Nephron progenitor cell (in vitro differentiated cells): ENCODE results near the gene GNA12.

Source experiments
- DNase-seq: peaks from one replicate; pipeline ENCODE4 v3.0.0; 2021
- H3K27ac Mint-ChIP-seq: 2 replicates; pipeline ENCODE4 v1.8.0; 2021; ENCODE audit warnings: mild to moderate bottlenecking, moderate library complexity, mixed read lengths
- H3K27me3 Mint-ChIP-seq: 2 replicates; pipeline ENCODE4 v1.8.0; 2021; ENCODE audit warnings: mild to moderate bottlenecking, low read depth, mixed read lengths; ENCODE audit not compliant: poor library complexity
- H3K36me3 Mint-ChIP-seq: 2 replicates; pipeline ENCODE4 v1.8.0; 2021; ENCODE audit warnings: low read depth, mixed read lengths
- H3K4me1 Mint-ChIP-seq: 2 replicates; pipeline ENCODE4 v1.8.0; 2021; ENCODE audit warnings: mixed read lengths
- H3K4me3 Mint-ChIP-seq: 2 replicates; pipeline ENCODE4 v1.8.0; 2021; ENCODE audit warnings: mild to moderate bottlenecking, moderate library complexity, mixed read lengths
- H3K9me3 Mint-ChIP-seq: 2 replicates; pipeline ENCODE4 v1.8.0; 2021; ENCODE audit warnings: mild to moderate bottlenecking, moderate library complexity, mixed read lengths
- CTCF ChIP-seq: fragments of 200-600 bp; sonication (generic); IDR thresholded peaks from 2 replicates; pipeline ENCODE4 v1.5.0; 2021; ENCODE audit warnings: antibody characterized with exemption

The GNA12 gene

DNA sequence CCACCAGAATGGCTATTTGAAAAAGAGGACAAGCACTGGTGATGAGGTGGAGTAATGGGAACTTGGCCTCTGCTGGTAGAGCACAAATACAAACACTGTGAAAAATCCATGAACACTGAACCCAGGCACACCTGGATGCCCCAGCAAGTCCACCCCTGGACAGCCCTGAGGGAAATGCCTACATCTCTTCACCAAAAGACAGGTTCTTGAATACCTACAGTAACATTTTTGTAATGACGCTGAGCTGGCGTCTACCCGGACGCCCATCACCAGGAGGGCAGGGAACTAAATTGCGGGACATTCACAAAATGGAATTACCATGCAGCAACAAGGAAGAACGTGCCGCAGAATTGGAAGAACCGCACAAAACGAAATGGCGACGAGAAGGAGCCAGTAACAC is 70.5 kb downstream of the GNA12 start:
- peaks cover 16% of the 10 kb centered on the region for H3K4me1 Mint-ChIP-seq
- peaks cover 34% of the 10 kb centered on the region for H3K9me3 Mint-ChIP-seq
- no peak for TF ChIP-seq CTCF
- H3K36me3 Mint-ChIP-seq = peaks cover 73% of the 10 kb centered on the region
- peaks cover 5% of the 10 kb centered on the region for H3K27me3 Mint-ChIP-seq
- peak overlapping the region; percentile 13 for H3K27ac Mint-ChIP-seq
- no peak for DNase-seq
- H3K4me3 Mint-ChIP-seq = no peak overlapping the region

- H3K9me3 Mint-ChIP-seq = peaks cover 34% of the 10 kb centered on the region
- H3K4me1 Mint-ChIP-seq = no peaks in the 10 kb centered on the region
- peaks cover 75% of the 10 kb centered on the region for H3K36me3 Mint-ChIP-seq
- H3K27me3 Mint-ChIP-seq = peaks cover 5% of the 10 kb centered on the region
- no peak overlapping the region for H3K27ac Mint-ChIP-seq
- TF ChIP-seq CTCF = no peak
- H3K4me3 Mint-ChIP-seq = no peak overlapping the region
- no peak for DNase-seq
These were observed 72.8 kb downstream of the GNA12 start for GRCh38 chr7:2771274-2771731.

DNA sequence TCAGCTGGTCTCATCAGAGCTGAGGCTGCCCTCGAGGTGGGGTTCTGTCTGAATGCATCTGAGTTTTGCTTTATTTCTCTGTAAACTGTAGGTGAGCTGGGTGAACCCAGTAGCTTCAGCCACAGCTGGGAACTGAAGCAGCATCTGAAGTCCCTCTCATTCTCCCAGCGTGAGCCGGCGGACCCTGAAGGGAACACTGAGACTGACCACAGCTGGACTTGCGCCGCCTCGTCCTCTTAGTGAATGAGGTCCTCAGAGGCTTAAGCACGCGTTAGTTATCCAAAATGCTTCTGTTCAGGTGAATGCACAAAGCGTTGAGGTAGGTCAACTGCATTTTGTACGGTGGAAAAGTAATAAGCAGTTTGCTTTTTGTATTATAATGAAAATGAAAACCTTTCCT is 79.5 kb downstream of the GNA12 start:
- no peak for DNase-seq
- Mint-ChIP-seq H3K4me3 (no peak overlapping the region), H3K36me3 (peaks cover 54% of the 10 kb centered on the region), H3K4me1 (peaks cover 54% of the 10 kb centered on the region), H3K9me3 (peaks cover 5% of the 10 kb centered on the region), H3K27me3 (peaks cover 2% of the 10 kb centered on the region), H3K27ac (peak overlapping the region; percentile 72)
- no peak for TF ChIP-seq CTCF

GRCh38 chr7:2763597-2763996 is 80.5 kb downstream of the GNA12 start:
- H3K27me3 Mint-ChIP-seq = peaks cover 2% of the 10 kb centered on the region
- no peaks in the 10 kb centered on the region for H3K9me3 Mint-ChIP-seq
- TF ChIP-seq CTCF = no peak
- peak overlapping the region; percentile 95 for H3K27ac Mint-ChIP-seq
- H3K4me1 Mint-ChIP-seq = peaks cover 62% of the 10 kb centered on the region
- DNase-seq = no peak
- peaks cover 49% of the 10 kb centered on the region for H3K36me3 Mint-ChIP-seq
- H3K4me3 Mint-ChIP-seq = no peak overlapping the region

- no peak overlapping the region for H3K4me3 Mint-ChIP-seq
- peaks cover 2% of the 10 kb centered on the region for H3K27me3 Mint-ChIP-seq
- no peak for DNase-seq
- H3K27ac Mint-ChIP-seq = peak overlapping the region; percentile 96
- no peak for TF ChIP-seq CTCF
- peaks cover 77% of the 10 kb centered on the region for H3K4me1 Mint-ChIP-seq
- peaks cover 47% of the 10 kb centered on the region for H3K36me3 Mint-ChIP-seq
- no peaks in the 10 kb centered on the region for H3K9me3 Mint-ChIP-seq
These were observed 82.2 kb downstream of the GNA12 start for GRCh38 chr7:2761801-2762497.

GRCh38 chr7:2761131-2761624 is 82.9 kb downstream of the GNA12 start:
- DNase-seq = no peak
- Mint-ChIP-seq H3K4me3 (no peak overlapping the region), H3K9me3 (peaks cover 1% of the 10 kb centered on the region), H3K27me3 (peaks cover 2% of the 10 kb centered on the region), H3K27ac (no peak overlapping the region), H3K4me1 (peaks cover 84% of the 10 kb centered on the region), H3K36me3 (peaks cover 49% of the 10 kb centered on the region)
- no peak for TF ChIP-seq CTCF
